HCT116 (cell line): ENCODE data around the gene SLC25A25. TPM values are rescaled to one million over a fixed set of nuclear protein-coding genes. Genes with fewer than 3 reads are reported as not detected.

ENCODE experiments used
- ATAC-seq: fragments of 200-7000 bp; cut with Tn5 transposase; 2 replicates; pipeline ENCODE4 v1.9.1; 2020; ENCODE audit warnings: mild to moderate bottlenecking, moderate library complexity
- BruUV-seq: library from RNA; stranded (reverse); fragments of 400-500 nt; replicated peaks from 2 replicates; lab custom pipeline; 2021; lab: Mats Ljungman, UMichigan
- CTCF ChIA-PET: fragments of 300-600 bp; sonication (Branson Sonifier 250); formaldehyde crosslinking; loops from one replicate; lab custom pipeline; 2021; ENCODE audit warnings: antibody characterized with exemption; lab: Charles Lee
- POLR2A ChIA-PET: fragments of 300-600, 350-600 bp; sonication (Branson Sonifier 250); formaldehyde crosslinking; loops from one replicate; lab custom pipeline; 2021; ENCODE audit warnings: antibody characterized with exemption; lab: Charles Lee
- RAD21 ChIA-PET, 2 experiments: fragments of 300-600 bp; sonication (Branson Sonifier 250); formaldehyde crosslinking; loops; one replicate each; lab custom pipeline; 2023; ENCODE audit warnings: low total read pairs in 2 of 2; ENCODE audit not compliant: uncharacterized antibody in 2 of 2, unreplicated experiment in 2 of 2, low non-redundant PET in 1 of 2; lab: Charles Lee
- DNase-seq: peaks from one replicate; pipeline ENCODE4 v3.0.0-alpha.2; 2010; ENCODE audit warnings: low read depth, low spot score
- H2AFZ ChIP-seq: fragments of 200-600 bp; shearing (Covaris generic), sonication (generic); 2 replicates; pipeline ENCODE4 v1.6.1; 2017; ENCODE audit warnings: low read depth, mixed run types, mixed read lengths, antibody characterized with exemption, low read length; ENCODE audit not compliant: poor library complexity, severe bottlenecking
- H3K27ac ChIP-seq: 2 replicates; pipeline ENCODE4 v1.5.1; 2012; ENCODE audit warnings: low read depth, low read length
- H3K27me3 ChIP-seq: fragments of 200-600 bp; sonication (generic); 2 replicates; pipeline ENCODE4 v1.6.1; 2016; ENCODE audit warnings: mixed run types, low read length, mixed read lengths; ENCODE audit not compliant: insufficient read depth
- H3K36me3 ChIP-seq, 2 experiments: fragments of 200-500 bp in 1 of 2; fragments of 200-600 bp in 1 of 2; sonication (Bioruptor generic) in 1 of 2; sonication (generic) in 1 of 2; 2 replicates each; pipeline versions ENCODE4 v1.5.1 to v1.6.1; 2014 to 2016; ENCODE audit warnings: low read length in 2 of 2, inconsistent platforms in 1 of 2, mixed read lengths in 1 of 2, mixed run types in 1 of 2; ENCODE audit not compliant: insufficient read depth in 2 of 2, control insufficient read depth in 1 of 2
- H3K4me1 ChIP-seq, 2 experiments: fragments of 200-600 bp in 1 of 2; sonication (generic) in 1 of 2; 2 replicates each; pipeline versions ENCODE4 v1.5.1 to v1.6.1; 2012 to 2017; ENCODE audit warnings: low read length in 2 of 2, inconsistent platforms in 1 of 2, mild to moderate bottlenecking in 1 of 2, mixed read lengths in 1 of 2, mixed run types in 1 of 2, moderate library complexity in 1 of 2; ENCODE audit not compliant: insufficient read depth in 2 of 2, control insufficient read depth in 1 of 2
- H3K4me2 ChIP-seq: fragments of 200-600 bp; sonication (generic); 2 replicates; pipeline ENCODE4 v1.6.1; 2017; ENCODE audit warnings: mixed run types, low read length, mixed read lengths
- H3K4me3 ChIP-seq, 2 experiments: fragments of 200-600 bp in 1 of 2; sonication (generic) in 1 of 2; replicated peaks in 1 of 2; 2 replicates each; pipeline ENCODE4 v1.5.1; 2011 to 2016; ENCODE audit warnings: low read length in 2 of 2, control low read depth in 1 of 2, low read depth in 1 of 2, mild to moderate bottlenecking in 1 of 2, mixed read lengths in 1 of 2, mixed run types in 1 of 2
- H3K79me2 ChIP-seq: fragments of 200-600 bp; sonication (generic); 2 replicates; pipeline ENCODE4 v1.6.1; 2017; ENCODE audit warnings: mild to moderate bottlenecking, mixed run types, low read length, moderate library complexity, mixed read lengths; ENCODE audit not compliant: insufficient read depth
- H3K9ac ChIP-seq: fragments of 200-600 bp; sonication (generic); 2 replicates; pipeline ENCODE4 v1.6.1; 2016; ENCODE audit warnings: low read length, mixed read lengths
- H3K9me2 ChIP-seq: fragments of 200-600 bp; sonication (generic), shearing (Covaris generic); 2 replicates; pipeline ENCODE4 v1.6.1; 2017; ENCODE audit warnings: mixed run types, mild to moderate bottlenecking, moderate library complexity; ENCODE audit not compliant: insufficient read depth
- H3K9me3 ChIP-seq, 2 experiments: fragments of 200-500 bp in 1 of 2; fragments of 200-600 bp in 1 of 2; sonication (Bioruptor generic) in 1 of 2; sonication (generic) in 1 of 2; 2 replicates each; pipeline ENCODE4 v1.6.1; 2014 to 2017; ENCODE audit warnings: low read length in 2 of 2, mixed read lengths in 2 of 2, inconsistent platforms in 1 of 2, low read depth in 1 of 2, mild to moderate bottlenecking in 1 of 2, mixed run types in 1 of 2, moderate library complexity in 1 of 2; ENCODE audit not compliant: control insufficient read depth in 1 of 2, insufficient read depth in 1 of 2
- H4K20me1 ChIP-seq: fragments of 200-600 bp; sonication (generic), shearing (Covaris generic); 2 replicates; pipeline ENCODE4 v1.6.1; 2017; ENCODE audit warnings: mixed run types, mild to moderate bottlenecking, moderate library complexity; ENCODE audit not compliant: insufficient read depth
- EGR1 ChIP-seq: IDR thresholded peaks from 2 replicates; pipeline ENCODE4 v1.6.1; 2012; ENCODE audit warnings: low read depth
- SIN3A ChIP-seq: IDR thresholded peaks from 2 replicates; pipeline ENCODE4 v1.6.1; 2012; ENCODE audit warnings: low read depth
- SP1 ChIP-seq: IDR thresholded peaks from 2 replicates; pipeline ENCODE4 v1.6.1; 2012; ENCODE audit warnings: low read depth
- SRF ChIP-seq: IDR thresholded peaks from 2 replicates; pipeline ENCODE4 v1.6.1; 2012; ENCODE audit warnings: low read depth
- TCF7L2 ChIP-seq: IDR thresholded peaks from 2 replicates; pipeline ENCODE4 v1.7.0; 2011; ENCODE audit warnings: borderline replicate concordance, inconsistent platforms; ENCODE audit not compliant: insufficient read depth, insufficient read length; ENCODE audit errors: extremely low read depth
- ZBTB33 ChIP-seq: IDR thresholded peaks from 2 replicates; pipeline ENCODE4 v1.6.1; 2011; ENCODE audit warnings: mild to moderate bottlenecking, low read length, moderate library complexity; ENCODE audit not compliant: insufficient replicate concordance; ENCODE audit errors: extremely low read depth
- ZNF274 ChIP-seq: fragments of 200-500 bp; sonication (Bioruptor generic); IDR thresholded peaks from 2 replicates; pipeline ENCODE4 v1.6.1; 2014; ENCODE audit warnings: mild to moderate bottlenecking, low read depth, low read length, inconsistent platforms
- intact Hi-C: fragments of 100-400 bp; cut with micrococcal nuclease; formaldehyde crosslinking; loops from 2 replicates; pipeline ENCODE4 v1.10.0; 2022
- total RNA-seq: library from RNA; stranded (reverse); gene quantifications from one replicate; pipeline ENCODE4 v1.2.1, GENCODE V29; 2021; ENCODE audit not compliant: unreplicated experiment

Gene SLC25A25
- total RNA-seq, 1 experiment from 2014 or later: 15.3 TPM

GRCh38 chr9:128123451-128124080 lies 55.5 kb downstream of the SLC25A25 start:
- H3K36me3 ChIP-seq: peaks cover 6 to 30% of the 10 kb centered on the region in 2 experiments; a peak in 3 of 4 replicates
- no peaks in the 10 kb centered on the region for H3K9me2 ChIP-seq
- ATAC-seq (no peak), DNase-seq (no peak)
- no peak overlapping the region for H3K9ac ChIP-seq
- no peaks in the 10 kb centered on the region for H3K9me3 ChIP-seq
- peaks cover 9% of the 10 kb centered on the region; the same call in 1 of the 2 replicates for H4K20me1 ChIP-seq
- TF ChIP-seq SP1: no peak
- TF ChIP-seq SRF: no peak
- TF ChIP-seq ZBTB33: no peak
- TF ChIP-seq SIN3A: no peak
- no peak for TF ChIP-seq ZNF274
- no peak for TF ChIP-seq EGR1
- TF ChIP-seq TCF7L2: no peak
- no TSS peak for BruUV-seq
- RAD21 ChIA-PET: no interaction called here
- intact Hi-C loops: no loop called here
- peaks cover 39% of the 10 kb centered on the region for H3K79me2 ChIP-seq
- no peak overlapping the region for H3K4me2 ChIP-seq
- CTCF ChIA-PET: no interaction called here
- POLR2A ChIA-PET: no interaction called here
- H3K27ac ChIP-seq: no peak overlapping the region
- H3K27me3 ChIP-seq: no peaks in the 10 kb centered on the region
- H3K4me3 ChIP-seq: no peak overlapping the region
- peaks cover 9 to 24% of the 10 kb centered on the region in 2 experiments for H3K4me1 ChIP-seq
- no peak overlapping the region for H2AFZ ChIP-seq
